ENCODE measurements around the gene ZCCHC7. TPM values are rescaled to one million over a fixed set of nuclear protein-coding genes. Genes with fewer than 3 reads are reported as not detected.

Gene ZCCHC7
- total and polyA plus RNA-seq, 10 of the 15 experiments (the other 5 are each of a cell fraction or from before 2014, with no cell fraction given) = 42.9 to 178 (median 53.3) TPM

DNA sequence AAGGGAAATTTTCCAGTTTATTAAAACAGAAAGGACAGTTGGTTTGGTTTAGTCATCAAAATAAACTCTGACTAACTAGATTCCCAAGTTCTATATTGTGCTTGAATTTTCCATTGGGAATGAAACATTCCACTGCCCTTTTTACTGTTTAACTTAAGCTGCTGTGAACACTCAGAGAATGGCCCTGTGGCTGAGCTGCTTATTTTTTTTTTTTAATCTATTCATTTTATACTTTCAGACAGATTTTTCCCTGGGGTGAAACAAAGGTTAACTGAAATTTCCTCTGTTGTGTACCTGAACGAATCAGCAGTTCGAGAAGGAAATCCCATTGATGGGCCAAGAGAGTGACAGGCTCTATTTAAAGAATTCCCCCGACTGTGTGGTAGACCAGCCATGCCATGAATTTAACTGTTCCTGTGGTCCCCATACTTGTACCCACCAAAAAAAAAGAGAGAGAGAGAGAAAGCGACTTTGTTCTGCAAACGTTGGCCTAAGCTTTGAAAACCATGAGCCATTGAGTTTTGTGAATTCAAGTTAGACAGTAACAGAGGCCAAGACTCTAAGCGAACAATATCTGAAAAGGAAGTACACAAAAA, 163.5 kb downstream of the ZCCHC7 start (continued):
- TF ChIP-seq, protein P1, sequence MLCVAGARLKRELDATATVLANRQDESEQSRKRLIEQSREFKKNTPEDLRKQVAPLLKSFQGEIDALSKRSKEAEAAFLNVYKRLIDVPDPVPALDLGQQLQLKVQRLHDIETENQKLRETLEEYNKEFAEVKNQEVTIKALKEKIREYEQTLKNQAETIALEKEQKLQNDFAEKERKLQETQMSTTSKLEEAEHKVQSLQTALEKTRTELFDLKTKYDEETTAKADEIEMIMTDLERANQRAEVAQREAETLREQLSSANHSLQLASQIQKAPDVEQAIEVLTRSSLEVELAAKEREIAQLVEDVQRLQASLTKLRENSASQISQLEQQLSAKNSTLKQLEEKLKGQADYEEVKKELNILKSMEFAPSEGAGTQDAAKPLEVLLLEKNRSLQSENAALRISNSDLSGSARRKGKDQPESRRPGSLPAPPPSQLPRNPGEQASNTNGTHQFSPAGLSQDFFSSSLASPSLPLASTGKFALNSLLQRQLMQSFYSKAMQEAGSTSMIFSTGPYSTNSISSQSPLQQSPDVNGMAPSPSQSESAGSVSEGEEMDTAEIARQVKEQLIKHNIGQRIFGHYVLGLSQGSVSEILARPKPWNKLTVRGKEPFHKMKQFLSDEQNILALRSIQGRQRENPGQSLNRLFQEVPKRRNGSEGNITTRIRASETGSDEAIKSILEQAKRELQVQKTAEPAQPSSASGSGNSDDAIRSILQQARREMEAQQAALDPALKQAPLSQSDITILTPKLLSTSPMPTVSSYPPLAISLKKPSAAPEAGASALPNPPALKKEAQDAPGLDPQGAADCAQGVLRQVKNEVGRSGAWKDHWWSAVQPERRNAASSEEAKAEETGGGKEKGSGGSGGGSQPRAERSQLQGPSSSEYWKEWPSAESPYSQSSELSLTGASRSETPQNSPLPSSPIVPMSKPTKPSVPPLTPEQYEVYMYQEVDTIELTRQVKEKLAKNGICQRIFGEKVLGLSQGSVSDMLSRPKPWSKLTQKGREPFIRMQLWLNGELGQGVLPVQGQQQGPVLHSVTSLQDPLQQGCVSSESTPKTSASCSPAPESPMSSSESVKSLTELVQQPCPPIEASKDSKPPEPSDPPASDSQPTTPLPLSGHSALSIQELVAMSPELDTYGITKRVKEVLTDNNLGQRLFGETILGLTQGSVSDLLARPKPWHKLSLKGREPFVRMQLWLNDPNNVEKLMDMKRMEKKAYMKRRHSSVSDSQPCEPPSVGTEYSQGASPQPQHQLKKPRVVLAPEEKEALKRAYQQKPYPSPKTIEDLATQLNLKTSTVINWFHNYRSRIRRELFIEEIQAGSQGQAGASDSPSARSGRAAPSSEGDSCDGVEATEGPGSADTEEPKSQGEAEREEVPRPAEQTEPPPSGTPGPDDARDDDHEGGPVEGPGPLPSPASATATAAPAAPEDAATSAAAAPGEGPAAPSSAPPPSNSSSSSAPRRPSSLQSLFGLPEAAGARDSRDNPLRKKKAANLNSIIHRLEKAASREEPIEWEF (IDR thresholded peaks at IDR 0.05; ENCODE audit: insufficient replicate concordance, low read depth, low read length) = no peak
- TF ChIP-seq CTCF (IDR thresholded peaks at IDR 0.05 in 2 of 3, conservative IDR thresholded peaks at IDR 0.05 in 1 of 3; ENCODE audit: control insufficient read depth in 2 of 3, extremely low read depth in 1 of 3, insufficient read depth in 1 of 3, low read depth in 3 of 3, low read length in 3 of 3) = no peak
- TF ChIP-seq SREBF1 (IDR thresholded peaks at IDR 0.05; ENCODE audit: low read length) = no peak
- no peak for TF ChIP-seq STAT3 (IDR thresholded peaks at IDR 0.05; ENCODE audit: low read depth, low read length)
- no peak for TF ChIP-seq EGR1 (IDR thresholded peaks at IDR 0.05; ENCODE audit: borderline replicate concordance in 1 of 2, low read depth in 2 of 2, low read length in 2 of 2)
- 0 out of 2 replicates have a peak, but pooled peaks have one; percentile 25 for TF ChIP-seq NR2F1 (conservative IDR thresholded peaks at IDR 0.05)
- no peak for TF ChIP-seq POLR2AphosphoS5 (IDR thresholded peaks at IDR 0.05; ENCODE audit: low read length)
- TF ChIP-seq, protein P2, sequence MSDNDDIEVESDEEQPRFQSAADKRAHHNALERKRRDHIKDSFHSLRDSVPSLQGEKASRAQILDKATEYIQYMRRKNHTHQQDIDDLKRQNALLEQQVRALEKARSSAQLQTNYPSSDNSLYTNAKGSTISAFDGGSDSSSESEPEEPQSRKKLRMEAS (IDR thresholded peaks at IDR 0.05; ENCODE audit: low read depth, low read length) = no peak
- TF ChIP-seq NKRF (conservative IDR thresholded peaks at IDR 0.05) = no peak
- no peak for TF ChIP-seq SMC3 (IDR thresholded peaks at IDR 0.05; ENCODE audit: borderline replicate concordance, low read length)
- peak; percentile 84; the same call in 1 of the 2 replicates for TF ChIP-seq RELB (IDR thresholded peaks at IDR 0.05; ENCODE audit: low read depth)
- no peak for TF ChIP-seq NFYA (IDR thresholded peaks at IDR 0.05; ENCODE audit: borderline replicate concordance, low read depth, low read length)
- no peak for TF ChIP-seq ZNF384 (IDR thresholded peaks at IDR 0.05; ENCODE audit: borderline replicate concordance, low read depth, low read length)
- no peak for TF ChIP-seq POU2F2 (IDR thresholded peaks at IDR 0.05; ENCODE audit: borderline replicate concordance, low read depth, low read length)
- TF ChIP-seq RUNX3 (IDR thresholded peaks at IDR 0.05; ENCODE audit: low read length) = peak; percentile 85
- no peak for TF ChIP-seq NFYB (IDR thresholded peaks at IDR 0.05; ENCODE audit: insufficient read depth, low read depth, low read length)
- peak; percentile 50 for TF ChIP-seq SMAD1 (IDR thresholded peaks at IDR 0.05; ENCODE audit: low read depth, partially characterized antibody)
- no peak for TF ChIP-seq TAF1 (IDR thresholded peaks at IDR 0.05; ENCODE audit: borderline replicate concordance, low read depth, low read length)
- TF ChIP-seq CBX3 (IDR thresholded peaks at IDR 0.05; ENCODE audit: borderline replicate concordance, low read depth) = no peak

Data from GM12878 (cell line).